ENCODE results near the gene CDKAL1. TPM values are rescaled to one million over a fixed set of nuclear protein-coding genes. Genes with fewer than 3 reads are reported as not detected.
A peak's percentile ranks its signal among the peaks of the same experiment; 100 is the strongest.

CDKAL1 gene
- total RNA-seq, 1 experiment from 2014 or later: 16.1 TPM

DNA sequence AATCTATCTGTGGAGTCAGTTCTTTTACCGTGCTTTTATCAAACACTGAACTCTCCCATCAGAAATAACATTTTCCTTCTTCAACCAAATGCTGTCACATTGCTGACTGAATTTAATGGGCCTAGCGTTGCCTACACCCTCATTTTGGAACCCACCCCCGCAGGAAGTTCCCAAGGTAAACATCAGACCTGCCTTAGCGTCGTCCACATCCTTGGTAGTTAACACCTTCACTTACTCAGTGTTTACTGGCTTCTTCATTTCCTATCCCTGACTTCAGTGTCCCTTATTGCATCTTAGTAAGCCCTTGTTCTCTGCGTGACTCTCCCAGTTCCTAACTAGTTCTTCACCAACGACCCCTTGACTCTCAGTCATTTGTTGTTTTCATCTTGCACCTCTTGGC is 567.9 kb downstream of the CDKAL1 start:
- no peak overlapping the region for H3K27ac ChIP-seq
- no peak overlapping the region for H3K4me3 ChIP-seq
- DNase-seq: no peak
- H3K4me2 ChIP-seq: no peak overlapping the region
- no peaks in the 10 kb centered on the region for H3K9me2 ChIP-seq (ENCODE audit: insufficient read depth)
- no peaks in the 10 kb centered on the region for H4K20me1 ChIP-seq (ENCODE audit: insufficient read depth)
- H3F3A ChIP-seq (ENCODE audit: insufficient read depth, low read depth): no peaks in the 10 kb centered on the region; the same call in 1 of the 2 replicates
- no peaks in the 10 kb centered on the region for H3K27me3 ChIP-seq (ENCODE audit: insufficient read depth, low read depth)
- ChIA-PET POLR2A (ENCODE audit: unreplicated experiment) (no interaction called here), CTCF (no interaction called here)
- peaks cover 18% of the 10 kb centered on the region for H3K4me1 ChIP-seq (replicated peaks; ENCODE audit: insufficient read depth)
- H3K36me3 ChIP-seq (ENCODE audit: low read depth): no peaks in the 10 kb centered on the region
- no peaks in the 10 kb centered on the region; the same call in 1 of the 2 replicates for H3K9me3 ChIP-seq (ENCODE audit: insufficient read depth, low read depth)
- no TSS peak for BruUV-seq (replicated peaks)
- TF ChIP-seq, protein P1, sequence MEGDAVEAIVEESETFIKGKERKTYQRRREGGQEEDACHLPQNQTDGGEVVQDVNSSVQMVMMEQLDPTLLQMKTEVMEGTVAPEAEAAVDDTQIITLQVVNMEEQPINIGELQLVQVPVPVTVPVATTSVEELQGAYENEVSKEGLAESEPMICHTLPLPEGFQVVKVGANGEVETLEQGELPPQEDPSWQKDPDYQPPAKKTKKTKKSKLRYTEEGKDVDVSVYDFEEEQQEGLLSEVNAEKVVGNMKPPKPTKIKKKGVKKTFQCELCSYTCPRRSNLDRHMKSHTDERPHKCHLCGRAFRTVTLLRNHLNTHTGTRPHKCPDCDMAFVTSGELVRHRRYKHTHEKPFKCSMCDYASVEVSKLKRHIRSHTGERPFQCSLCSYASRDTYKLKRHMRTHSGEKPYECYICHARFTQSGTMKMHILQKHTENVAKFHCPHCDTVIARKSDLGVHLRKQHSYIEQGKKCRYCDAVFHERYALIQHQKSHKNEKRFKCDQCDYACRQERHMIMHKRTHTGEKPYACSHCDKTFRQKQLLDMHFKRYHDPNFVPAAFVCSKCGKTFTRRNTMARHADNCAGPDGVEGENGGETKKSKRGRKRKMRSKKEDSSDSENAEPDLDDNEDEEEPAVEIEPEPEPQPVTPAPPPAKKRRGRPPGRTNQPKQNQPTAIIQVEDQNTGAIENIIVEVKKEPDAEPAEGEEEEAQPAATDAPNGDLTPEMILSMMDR (conservative IDR thresholded peaks at IDR 0.05): no peak
- no peak for TF ChIP-seq EZH2 (IDR thresholded peaks at IDR 0.05; ENCODE audit: low read depth)
- no peaks in the 10 kb centered on the region for H3K79me2 ChIP-seq (ENCODE audit: low read depth)
- no peak overlapping the region for H2AFZ ChIP-seq
- intact Hi-C loops (cut with micrococcal nuclease; ENCODE audit: unreplicated experiment): no loop called here

DNA sequence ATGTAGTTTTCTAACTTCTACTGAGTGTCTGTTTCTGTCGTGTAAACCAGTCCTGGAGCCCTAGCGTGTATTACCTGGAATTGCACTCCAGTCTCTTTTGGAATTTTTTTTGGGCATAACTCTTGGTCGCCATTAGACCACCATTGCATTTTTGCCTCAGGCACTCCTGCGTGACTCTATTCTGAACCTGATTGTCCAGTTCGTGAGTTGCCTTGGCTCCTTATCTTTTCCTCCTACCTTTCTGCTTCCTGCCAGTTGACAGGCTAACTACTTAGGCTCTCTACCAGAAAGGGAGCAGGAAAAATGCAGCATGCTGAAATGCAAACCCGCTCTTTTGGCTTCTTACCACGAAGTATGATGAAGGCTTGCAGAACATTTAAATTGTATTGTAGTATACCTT is 568.4 kb downstream of the CDKAL1 start:
- ChIA-PET POLR2A (ENCODE audit: unreplicated experiment) (no interaction called here), CTCF (no interaction called here)
- no peaks in the 10 kb centered on the region for H3K9me2 ChIP-seq (ENCODE audit: insufficient read depth)
- H3K27ac ChIP-seq: no peak overlapping the region
- peak in 1 of 2 experiments; percentile 9 for DNase-seq
- H3K36me3 ChIP-seq (ENCODE audit: low read depth): no peaks in the 10 kb centered on the region
- H3K27me3 ChIP-seq (ENCODE audit: insufficient read depth, low read depth): no peaks in the 10 kb centered on the region
- no peaks in the 10 kb centered on the region for H3K79me2 ChIP-seq (ENCODE audit: low read depth)
- no peaks in the 10 kb centered on the region; the same call in 1 of the 2 replicates for H3K9me3 ChIP-seq (ENCODE audit: insufficient read depth, low read depth)
- H3K4me3 ChIP-seq: no peak overlapping the region
- TF ChIP-seq, protein P1 (conservative IDR thresholded peaks at IDR 0.05): no peak
- no peak for TF ChIP-seq EZH2 (IDR thresholded peaks at IDR 0.05; ENCODE audit: low read depth)
- peaks cover 18% of the 10 kb centered on the region for H3K4me1 ChIP-seq (replicated peaks; ENCODE audit: insufficient read depth)
- no TSS peak for BruUV-seq (replicated peaks)
- no peaks in the 10 kb centered on the region for H4K20me1 ChIP-seq (ENCODE audit: insufficient read depth)
- H3F3A ChIP-seq (ENCODE audit: insufficient read depth, low read depth): no peaks in the 10 kb centered on the region; the same call in 1 of the 2 replicates
- H3K4me2 ChIP-seq: no peak overlapping the region
- H2AFZ ChIP-seq: no peak overlapping the region
- intact Hi-C loops (cut with micrococcal nuclease; ENCODE audit: unreplicated experiment): no loop called here

DNA sequence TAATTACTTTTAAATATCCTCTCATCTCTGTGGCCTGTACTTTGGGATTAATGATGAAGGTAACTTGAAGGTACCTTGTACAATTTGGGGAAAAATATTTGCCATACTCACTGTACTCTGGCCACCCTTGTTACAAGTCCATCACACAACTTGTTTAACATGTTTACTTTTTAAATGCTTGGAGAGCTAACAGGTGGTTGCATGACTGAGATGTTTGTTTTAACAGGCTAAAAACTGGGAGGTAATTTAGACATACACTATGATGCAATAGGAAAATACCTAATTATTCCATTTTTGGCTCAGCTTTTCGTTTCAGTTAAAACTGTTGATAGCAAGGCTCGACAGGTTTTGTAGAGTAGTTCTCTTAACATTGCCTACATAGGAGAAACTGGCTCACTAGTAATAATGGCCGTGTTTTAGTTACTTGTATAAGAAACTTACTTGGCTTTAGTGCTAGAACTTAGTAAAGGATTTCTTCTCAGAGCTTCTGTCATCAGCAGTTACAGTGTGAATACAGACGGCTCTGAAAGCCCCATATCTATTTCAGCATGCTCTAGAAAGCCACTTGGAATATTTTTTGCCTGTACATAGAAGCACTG is 569.5 kb downstream of the CDKAL1 start:
- CTCF ChIA-PET: interaction anchor here (0.6 kb wide), 2 partner anchors 100 to 491 kb away, joined by 3 to 4 read pairs; no protein-coding TSS in a partner anchor
- Histone ChIP-seq H4K20me1 (ENCODE audit: insufficient read depth) (no peaks in the 10 kb centered on the region), H3K4me2 (0 out of 2 replicates have a peak overlapping the region, but pooled peaks have one; percentile 20), H3K4me1 (replicated peaks; ENCODE audit: insufficient read depth) (peaks cover 23% of the 10 kb centered on the region), H3K36me3 (ENCODE audit: low read depth) (no peaks in the 10 kb centered on the region), H3F3A (ENCODE audit: insufficient read depth, low read depth) (peaks cover under 1% of the 10 kb centered on the region; the same call in 1 of the 2 replicates), H3K4me3 (no peak overlapping the region), H3K9me3 (ENCODE audit: insufficient read depth, low read depth) (no peaks in the 10 kb centered on the region), H3K27ac (no peak overlapping the region), H3K27me3 (ENCODE audit: insufficient read depth, low read depth) (no peaks in the 10 kb centered on the region), H2AFZ (no peak overlapping the region), H3K79me2 (ENCODE audit: low read depth) (no peaks in the 10 kb centered on the region), H3K9me2 (ENCODE audit: insufficient read depth) (no peaks in the 10 kb centered on the region)
- no TSS peak for BruUV-seq (replicated peaks)
- POLR2A ChIA-PET (ENCODE audit: unreplicated experiment): no interaction called here
- intact Hi-C loops (cut with micrococcal nuclease; ENCODE audit: unreplicated experiment): no loop called here
- DNase-seq: peak in 1 of 2 experiments; percentile 69
- no peak for TF ChIP-seq EZH2 (IDR thresholded peaks at IDR 0.05; ENCODE audit: low read depth)
- TF ChIP-seq, protein P1 (conservative IDR thresholded peaks at IDR 0.05): no peak
